Thyroid gland (tissue), 4 donors: ENCODE results near the gene EEF1AKMT3. TPM values are rescaled to one million over a fixed set of nuclear protein-coding genes. Genes with fewer than 3 reads are reported as not detected.

Experiments used
- DNase-seq, 2 donors: peaks; one replicate each; pipeline ENCODE4 v3.0.0-alpha.2; 2019
- H3K27ac ChIP-seq, 3 donors: fragments of 200-600 bp; sonication (generic); 1 replicate in 2 of 3; 2 replicates in 1 of 3; pipeline ENCODE4 v1.5.1; 2016 to 2019; ENCODE audit warnings: mild to moderate bottlenecking in 1 of 3, moderate library complexity in 1 of 3
- H3K27me3 ChIP-seq: fragments of 200-600 bp; sonication (generic); one replicate; pipeline ENCODE4 v1.5.1; 2019
- H3K36me3 ChIP-seq, 2 donors: fragments of 200-600 bp; sonication (generic); one replicate each; pipeline ENCODE4 v1.5.1; 2016 to 2019
- H3K4me1 ChIP-seq, 2 donors: fragments of 200-600 bp; sonication (generic); one replicate each; pipeline ENCODE4 v1.5.1; 2017 to 2019
- H3K4me3 ChIP-seq, 3 donors: fragments of 200-600 bp; sonication (generic); replicated peaks in 1 of 3; 1 replicate in 2 of 3; 2 replicates in 1 of 3; pipeline ENCODE4 v1.5.1; 2016; ENCODE audit warnings: mild to moderate bottlenecking in 1 of 3
- H3K9me3 ChIP-seq: fragments of 200-600 bp; sonication (generic); one replicate; pipeline ENCODE4 v1.5.1; 2017
- POLR2A ChIP-seq, 2 donors: fragments of 450-650 bp; IDR thresholded peaks; one replicate each; pipeline ENCODE4 v1.6.1; 2017; ENCODE audit warnings: antibody characterized with exemption in 2 of 2, mild to moderate bottlenecking in 2 of 2, moderate library complexity in 1 of 2
- WGBS, 2 donors: methylation state at CpG; one replicate each; pipeline ENCODE4 v1.1.5; 2017; 5-methylcytosine and 5-hydroxymethylcytosine counted together
- intact Hi-C: fragments of 100-400 bp; cut with DNase I; formaldehyde crosslinking; loops from one replicate; pipeline ENCODE4 v1.15.1; 2023
- total RNA-seq, 4 donors: library from RNA; depleted of rRNA; stranded (reverse); fragments of >200 nt; gene quantifications; one replicate each; pipeline ENCODE4 v1.2.3, GENCODE V29; 2016
- TF ChIP-seq, protein P1 (sequence below), 6 experiments: fragments of 200-600 bp in 3 of 6; fragments of 450-650 bp in 3 of 6; sonication (generic) in 3 of 6; IDR thresholded peaks; one replicate each; pipeline ENCODE4 v1.5.1; 2016 to 2019; ENCODE audit warnings: antibody characterized with exemption in 6 of 6, mild to moderate bottlenecking in 2 of 6, inconsistent platforms in 1 of 6, moderate library complexity in 1 of 6

Gene EEF1AKMT3
- total RNA-seq, 4 donors from 2014 or later, result 12.1 to 20.4 (median 16.5) TPM

- Histone ChIP-seq H3K36me3 (no peaks in the 10 kb centered on the region), H3K4me1 (peaks cover 29 to 45% of the 10 kb centered on the region in 2 donors), H3K9me3 (no peaks in the 10 kb centered on the region), H3K27me3 (no peaks in the 10 kb centered on the region), H3K4me3 (peak overlapping the region; percentile 10 to 37 (median 18)), H3K27ac (peak overlapping the region in 2 of 3 donors; percentile 27 to 49)
- TF ChIP-seq, protein P1, sequence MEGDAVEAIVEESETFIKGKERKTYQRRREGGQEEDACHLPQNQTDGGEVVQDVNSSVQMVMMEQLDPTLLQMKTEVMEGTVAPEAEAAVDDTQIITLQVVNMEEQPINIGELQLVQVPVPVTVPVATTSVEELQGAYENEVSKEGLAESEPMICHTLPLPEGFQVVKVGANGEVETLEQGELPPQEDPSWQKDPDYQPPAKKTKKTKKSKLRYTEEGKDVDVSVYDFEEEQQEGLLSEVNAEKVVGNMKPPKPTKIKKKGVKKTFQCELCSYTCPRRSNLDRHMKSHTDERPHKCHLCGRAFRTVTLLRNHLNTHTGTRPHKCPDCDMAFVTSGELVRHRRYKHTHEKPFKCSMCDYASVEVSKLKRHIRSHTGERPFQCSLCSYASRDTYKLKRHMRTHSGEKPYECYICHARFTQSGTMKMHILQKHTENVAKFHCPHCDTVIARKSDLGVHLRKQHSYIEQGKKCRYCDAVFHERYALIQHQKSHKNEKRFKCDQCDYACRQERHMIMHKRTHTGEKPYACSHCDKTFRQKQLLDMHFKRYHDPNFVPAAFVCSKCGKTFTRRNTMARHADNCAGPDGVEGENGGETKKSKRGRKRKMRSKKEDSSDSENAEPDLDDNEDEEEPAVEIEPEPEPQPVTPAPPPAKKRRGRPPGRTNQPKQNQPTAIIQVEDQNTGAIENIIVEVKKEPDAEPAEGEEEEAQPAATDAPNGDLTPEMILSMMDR (IDR thresholded peaks at IDR 0.05), result no peak
- TF ChIP-seq POLR2A (IDR thresholded peaks at IDR 0.05), result no peak
- intact Hi-C loops, result no loop called here
- WGBS, 2 donors, result 2 to 7% methylated on average over 14 to 22 of the region's 40 CpGs
- DNase-seq, result peak; percentile 52 to 53
Observed at GRCh38 chr12:57765698-57766463, 6.5 kb upstream of the EEF1AKMT3 start.

- no peaks in the 10 kb centered on the region for H3K27me3 ChIP-seq
- H3K27ac ChIP-seq, result peak within 1 kb of the TSS in 2 of 3 donors; percentile 27 to 49
- peak within 1 kb of the TSS; percentile 10 to 37 (median 18) for H3K4me3 ChIP-seq
- TF ChIP-seq POLR2A (IDR thresholded peaks at IDR 0.05), result peak in 1 of 2 donors; percentile 3
- TF ChIP-seq, protein P1 (IDR thresholded peaks at IDR 0.05), result no peak
- intact Hi-C loops, result no loop called here
- H3K4me1 ChIP-seq, result peaks cover 36 to 52% of the 10 kb centered on the region in 2 donors
- peak; percentile 91 to 97 for DNase-seq
- WGBS, 2 donors, result 4 to 5% methylated on average over 34 of the region's 38 CpGs
- no peaks in the 10 kb centered on the region for H3K36me3 ChIP-seq
- H3K9me3 ChIP-seq, result no peaks in the 10 kb centered on the region
Observed at GRCh38 chr12:57766464-57767304, 5.7 kb upstream of the EEF1AKMT3 start, which contains the start of gene CYP27B1. Gene CYP27B1 (minus strand): TSS chr12:57767078. CDS start chr12:57767041, 37 bp downstream.

- H3K4me1 ChIP-seq, result peaks cover 36 to 52% of the 10 kb centered on the region in 2 donors
- H3K9me3 ChIP-seq, result no peaks in the 10 kb centered on the region
- peak overlapping the region in 2 of 3 donors; percentile 24 to 27 for H3K27ac ChIP-seq
- intact Hi-C loops, result no loop called here
- H3K4me3 ChIP-seq, result no peak overlapping the region
- no peak for DNase-seq
- no peak for TF ChIP-seq POLR2A (IDR thresholded peaks at IDR 0.05)
- TF ChIP-seq, protein P1 (IDR thresholded peaks at IDR 0.05), result no peak
- no peaks in the 10 kb centered on the region for H3K36me3 ChIP-seq
- H3K27me3 ChIP-seq, result no peaks in the 10 kb centered on the region
Observed at GRCh38 chr12:57767305-57767698, 5.1 kb upstream of the EEF1AKMT3 start.

DNA sequence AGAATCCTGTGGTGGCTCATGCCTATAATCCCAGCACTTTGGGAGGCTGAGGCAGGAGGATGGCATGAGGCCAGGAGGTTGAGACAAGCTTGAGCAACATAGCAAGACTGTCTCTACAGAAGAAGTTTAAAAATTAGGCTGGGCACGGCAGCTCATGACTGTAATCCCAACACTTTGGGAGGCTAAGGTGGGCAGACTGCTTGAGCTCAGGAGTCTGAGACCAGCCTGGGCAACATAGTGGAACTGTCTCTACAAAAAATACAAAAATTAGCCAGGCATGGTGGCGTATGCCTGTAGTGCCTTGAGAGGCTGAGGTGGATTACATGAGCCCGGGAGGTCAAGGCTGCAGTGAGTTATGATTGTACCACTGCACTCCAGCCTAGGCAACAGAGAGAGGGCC, 4.5 kb upstream of the EEF1AKMT3 start:
- H3K27ac ChIP-seq, result peak overlapping the region in 2 of 3 donors; percentile 27 to 56
- H3K36me3 ChIP-seq, result no peaks in the 10 kb centered on the region
- DNase-seq, result peak; percentile 67 to 75
- TF ChIP-seq, protein P1 (IDR thresholded peaks at IDR 0.05), result no peak
- TF ChIP-seq POLR2A (IDR thresholded peaks at IDR 0.05), result no peak
- H3K4me3 ChIP-seq, result no peak overlapping the region
- H3K27me3 ChIP-seq, result no peaks in the 10 kb centered on the region
- intact Hi-C loops, result no loop called here
- 42 to 54% methylated on average over 3 of the region's 3 CpGs for WGBS, 2 donors
- H3K9me3 ChIP-seq, result no peaks in the 10 kb centered on the region
- peaks cover 37 to 52% of the 10 kb centered on the region in 2 donors for H3K4me1 ChIP-seq
